ENCODE measurements around the gene SETD3.

GRCh38 chr14:99357151-99357915, 123.3 kb downstream of the SETD3 start:
- TF ChIP-seq POLR2A (IDR thresholded peaks at IDR 0.05) = no peak
- TF ChIP-seq POLR2AphosphoS5 (IDR thresholded peaks at IDR 0.05) = no peak
- no peak for TF ChIP-seq CTCF (IDR thresholded peaks at IDR 0.05)
- TF ChIP-seq EP300 (IDR thresholded peaks at IDR 0.05) = no peak

All from upper lobe of left lung (tissue), 4 donors.